Stomach smooth muscle (tissue), 2 donors: ENCODE results near the gene PLA2G4A.

Experiments used
- H3K27ac ChIP-seq: one replicate; pipeline ENCODE4 v1.7.0; 2013; ENCODE audit warnings: mild to moderate bottlenecking, low read length, inconsistent platforms
- H3K27me3 ChIP-seq, 2 donors: one replicate each; pipeline ENCODE4 v1.7.0; 2013; ENCODE audit warnings: low read length in 2 of 2; ENCODE audit not compliant: insufficient read depth in 2 of 2, control insufficient read depth in 1 of 2
- H3K36me3 ChIP-seq, 2 donors: one replicate each; pipeline ENCODE4 v1.7.0; 2013; ENCODE audit warnings: low read length in 2 of 2; ENCODE audit not compliant: control insufficient read depth in 2 of 2, insufficient read depth in 2 of 2
- H3K4me1 ChIP-seq: one replicate; pipeline ENCODE4 v1.7.0; 2013; ENCODE audit warnings: low read length; ENCODE audit not compliant: control insufficient read depth, insufficient read depth
- H3K4me3 ChIP-seq, 2 donors: one replicate each; pipeline ENCODE4 v1.7.0; 2013; ENCODE audit warnings: low read length in 2 of 2
- H3K9ac ChIP-seq, 2 donors: one replicate each; pipeline ENCODE4 v1.7.0; 2013; ENCODE audit warnings: low read length in 2 of 2, mild to moderate bottlenecking in 1 of 2
- H3K9me3 ChIP-seq, 2 donors: one replicate each; pipeline ENCODE4 v1.7.0; 2013; ENCODE audit warnings: low read length in 2 of 2; ENCODE audit not compliant: control insufficient read depth in 2 of 2
- donor health status: healthy.
- donor health status: Pancreatic carcinoma.

The PLA2G4A gene

DNA sequence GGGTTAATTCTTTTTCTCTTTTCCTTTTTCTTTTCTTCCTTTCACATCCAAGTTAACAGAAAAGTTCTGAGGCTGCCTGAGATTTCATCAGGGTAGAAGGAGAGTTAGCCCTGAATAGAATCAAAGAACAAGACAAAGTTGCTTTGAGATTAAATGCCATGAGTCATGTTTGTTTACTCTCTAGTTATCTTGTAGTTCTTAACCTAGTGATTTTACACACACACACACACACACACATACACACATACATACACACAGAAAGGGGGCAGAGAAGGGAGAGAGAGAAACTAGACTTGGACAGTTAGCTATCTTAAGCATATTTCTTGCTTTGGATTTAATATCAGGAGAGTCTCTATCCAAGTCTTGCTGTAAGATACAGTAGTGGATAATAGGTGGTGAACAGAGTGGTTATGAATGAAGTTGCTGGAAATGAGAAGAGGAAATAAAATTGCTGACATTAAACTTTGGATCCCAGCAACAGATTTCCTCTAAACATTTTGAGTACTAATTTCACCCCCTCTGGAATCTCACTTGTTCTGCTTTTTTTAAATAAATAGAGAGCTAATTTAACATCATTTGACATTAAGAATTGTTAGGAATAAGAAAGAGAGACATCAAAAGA, 19.9 kb downstream of the PLA2G4A start:
- Histone ChIP-seq H3K4me1 (no peaks in the 10 kb centered on the region), H3K9ac (no peak overlapping the region), H3K36me3 (peaks cover 2 to 4% of the 10 kb centered on the region in 2 donors), H3K4me3 (no peak overlapping the region), H3K27ac (no peak overlapping the region), H3K27me3 (no peaks in the 10 kb centered on the region), H3K9me3 (no peaks in the 10 kb centered on the region)

DNA sequence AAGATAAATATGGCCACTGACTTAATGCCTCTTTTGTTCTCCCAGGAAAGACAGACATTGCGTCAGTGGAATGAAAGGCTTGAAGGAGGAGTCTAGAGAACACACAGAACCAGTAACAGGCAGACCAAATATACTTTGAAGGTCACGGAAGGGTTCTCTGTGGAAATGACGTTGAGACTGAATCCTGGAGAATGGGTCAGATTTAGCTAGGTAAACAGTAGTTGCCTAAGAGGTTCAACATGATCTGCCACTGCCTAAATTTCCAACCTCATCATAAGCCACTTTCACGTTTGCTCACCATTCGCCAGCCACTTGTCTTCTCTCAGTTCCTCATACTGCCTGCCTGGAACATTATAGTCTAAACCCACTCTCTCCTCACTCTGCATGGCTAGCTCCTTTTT, 20.5 kb downstream of the PLA2G4A start:
- no peak overlapping the region for H3K4me3 ChIP-seq
- H3K27me3 ChIP-seq, result no peaks in the 10 kb centered on the region
- peaks cover 2 to 4% of the 10 kb centered on the region in 2 donors for H3K36me3 ChIP-seq
- H3K27ac ChIP-seq, result no peak overlapping the region
- no peaks in the 10 kb centered on the region for H3K4me1 ChIP-seq
- H3K9ac ChIP-seq, result no peak overlapping the region
- H3K9me3 ChIP-seq, result no peaks in the 10 kb centered on the region

DNA sequence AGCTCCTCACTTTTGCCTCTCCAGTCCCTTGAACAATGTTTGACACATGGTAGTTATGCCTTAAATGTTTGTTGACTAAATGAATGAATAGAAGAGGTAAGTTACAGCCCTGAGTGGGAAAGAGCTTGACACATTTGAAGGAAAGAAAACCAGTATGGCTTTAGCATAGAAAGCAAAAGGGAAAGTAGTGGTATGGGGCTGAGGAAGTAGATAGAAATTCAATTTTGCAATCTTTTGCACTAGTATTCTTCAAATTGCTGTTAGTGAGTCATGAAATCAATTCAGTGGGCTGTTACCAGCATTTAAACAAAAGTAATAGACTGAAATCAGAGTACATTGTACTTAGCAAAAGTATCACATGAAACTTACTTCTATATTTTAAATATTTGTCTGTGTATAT, 21.1 kb downstream of the PLA2G4A start:
- no peaks in the 10 kb centered on the region for H3K4me1 ChIP-seq
- H3K9me3 ChIP-seq, result no peaks in the 10 kb centered on the region
- H3K4me3 ChIP-seq, result no peak overlapping the region
- H3K27ac ChIP-seq, result no peak overlapping the region
- H3K27me3 ChIP-seq, result no peaks in the 10 kb centered on the region
- peaks cover 2 to 4% of the 10 kb centered on the region in 2 donors for H3K36me3 ChIP-seq
- no peak overlapping the region for H3K9ac ChIP-seq

DNA sequence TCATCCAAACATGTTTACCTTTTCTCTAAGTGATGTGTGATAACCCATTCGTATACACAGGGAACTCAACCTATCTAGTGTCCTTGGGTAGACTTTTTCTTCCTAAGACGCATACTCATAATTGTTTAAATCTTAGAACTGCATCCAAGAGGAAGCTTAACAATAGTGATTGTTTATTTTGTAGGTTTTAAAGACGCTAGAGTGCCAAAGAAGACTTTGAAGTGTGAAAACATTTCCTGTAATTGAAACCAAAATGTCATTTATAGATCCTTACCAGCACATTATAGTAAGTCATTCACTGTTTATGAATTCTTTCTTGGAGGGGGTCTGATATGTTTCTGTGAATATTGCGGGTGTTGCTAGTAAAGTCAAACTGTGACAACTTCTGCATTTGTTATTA, 25.4 kb downstream of the PLA2G4A start:
- Histone ChIP-seq H3K36me3 (peaks cover 6 to 9% of the 10 kb centered on the region in 2 donors), H3K27ac (no peak overlapping the region), H3K4me1 (no peaks in the 10 kb centered on the region), H3K9ac (no peak overlapping the region), H3K9me3 (no peaks in the 10 kb centered on the region), H3K4me3 (no peak overlapping the region), H3K27me3 (no peaks in the 10 kb centered on the region)

DNA sequence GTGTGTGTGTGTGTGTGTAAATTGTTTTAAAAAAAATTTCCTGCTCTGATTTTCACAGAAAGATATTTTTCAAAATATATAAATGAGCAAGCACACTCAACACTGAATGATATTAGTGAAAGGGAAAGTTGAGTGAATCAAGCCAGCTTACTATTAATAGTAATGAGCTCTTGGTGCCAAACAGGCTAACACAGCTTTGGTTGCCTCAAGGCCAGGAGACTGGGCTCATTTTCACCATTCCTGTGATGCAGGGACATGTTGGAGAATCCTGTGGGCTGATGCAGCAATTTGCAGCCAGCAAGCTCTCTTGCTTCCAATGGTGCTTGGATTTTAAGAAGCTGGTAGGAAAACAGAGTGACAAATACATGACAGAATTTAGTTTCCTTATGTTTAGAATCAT, 30.2 kb downstream of the PLA2G4A start:
- Histone ChIP-seq H3K9ac (no peak overlapping the region), H3K4me3 (no peak overlapping the region), H3K36me3 (peaks cover 4 to 5% of the 10 kb centered on the region in 2 donors), H3K9me3 (no peaks in the 10 kb centered on the region), H3K27me3 (no peaks in the 10 kb centered on the region), H3K27ac (no peak overlapping the region), H3K4me1 (no peaks in the 10 kb centered on the region)

DNA sequence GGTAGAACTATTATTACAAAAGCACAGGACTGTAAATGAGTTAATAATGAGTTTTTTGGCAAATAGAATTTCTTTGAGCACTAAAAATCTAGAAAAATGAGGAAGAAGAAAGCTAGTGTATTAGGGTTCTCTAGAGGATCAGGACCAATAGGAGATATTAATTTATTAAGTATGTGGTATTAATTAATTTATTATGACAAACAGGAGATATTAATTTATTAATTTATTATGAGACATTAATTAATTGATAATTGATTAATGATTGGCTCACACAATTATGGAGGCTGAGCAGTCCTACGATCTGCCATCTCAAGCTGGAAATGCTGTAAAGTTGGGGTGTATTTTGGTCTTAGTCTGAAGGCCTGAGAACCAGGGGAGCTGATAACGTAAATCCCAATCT, 31.2 kb downstream of the PLA2G4A start:
- Histone ChIP-seq H3K27me3 (no peaks in the 10 kb centered on the region), H3K27ac (no peak overlapping the region), H3K4me3 (no peak overlapping the region), H3K9me3 (no peaks in the 10 kb centered on the region), H3K36me3 (peaks cover 4 to 5% of the 10 kb centered on the region in 2 donors), H3K9ac (no peak overlapping the region), H3K4me1 (no peaks in the 10 kb centered on the region)

DNA sequence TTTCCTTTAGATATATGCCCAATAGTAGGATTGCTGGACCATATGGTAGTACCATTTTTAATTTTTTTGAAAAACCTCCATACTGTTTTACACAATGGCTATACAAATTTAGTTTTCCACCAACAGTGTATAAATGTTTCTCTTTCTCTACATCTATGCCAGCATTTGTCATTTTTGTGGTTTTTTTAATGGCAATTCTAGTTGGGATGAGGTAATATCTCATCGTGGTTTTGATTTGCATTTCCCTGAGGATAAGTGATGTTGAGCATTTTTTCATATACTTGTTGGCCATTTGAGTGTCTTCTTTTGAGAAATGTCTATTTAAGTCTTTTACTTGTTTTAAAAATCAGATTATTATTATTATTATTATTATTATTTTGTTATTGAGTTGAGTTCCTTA, 35.5 kb downstream of the PLA2G4A start:
- Histone ChIP-seq H3K4me3 (no peak overlapping the region), H3K36me3 (no peaks in the 10 kb centered on the region), H3K9me3 (no peaks in the 10 kb centered on the region), H3K9ac (no peak overlapping the region), H3K4me1 (no peaks in the 10 kb centered on the region), H3K27me3 (no peaks in the 10 kb centered on the region), H3K27ac (no peak overlapping the region)

DNA sequence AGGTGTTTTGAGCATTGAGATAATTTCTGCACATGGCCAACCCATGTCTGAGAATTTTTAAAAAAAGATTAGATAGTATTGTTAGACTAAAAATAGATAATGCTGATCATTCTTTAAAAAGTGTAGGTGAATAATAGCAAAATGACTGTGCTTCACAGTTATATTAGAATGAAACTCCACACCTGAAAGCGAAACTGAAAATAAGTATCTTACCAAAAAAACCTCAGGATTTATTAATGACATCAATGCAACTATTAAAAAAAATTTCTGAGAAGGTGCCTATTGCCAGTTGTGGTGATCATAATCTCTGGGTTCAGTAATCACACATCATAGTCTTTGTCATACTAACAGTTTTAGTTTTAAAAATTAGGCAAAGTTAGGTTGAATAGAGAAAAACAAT, 36.5 kb downstream of the PLA2G4A start:
- Histone ChIP-seq H3K36me3 (no peaks in the 10 kb centered on the region), H3K9ac (no peak overlapping the region), H3K27ac (no peak overlapping the region), H3K9me3 (no peaks in the 10 kb centered on the region), H3K27me3 (no peaks in the 10 kb centered on the region), H3K4me3 (no peak overlapping the region), H3K4me1 (no peaks in the 10 kb centered on the region)

DNA sequence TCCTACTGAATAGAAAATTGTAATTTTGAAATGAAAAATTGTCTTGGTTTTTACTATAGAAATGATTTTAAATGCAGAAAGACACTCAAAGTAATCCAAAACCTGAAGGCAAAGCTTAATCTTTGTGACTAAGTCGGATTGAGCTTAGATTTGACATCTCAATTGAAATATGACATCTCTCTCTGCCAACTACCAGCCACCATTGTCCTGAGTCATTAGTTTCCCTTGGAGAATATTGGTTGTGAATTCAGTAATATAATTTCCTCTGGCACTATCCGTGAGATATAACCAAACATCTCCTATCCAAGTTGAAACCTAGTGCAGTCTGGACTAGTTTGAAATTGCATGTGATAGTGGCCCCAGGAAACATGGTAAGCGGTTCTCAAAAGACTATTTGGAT, 37.1 kb downstream of the PLA2G4A start:
- no peaks in the 10 kb centered on the region for H3K36me3 ChIP-seq
- H3K9me3 ChIP-seq, result no peaks in the 10 kb centered on the region
- no peaks in the 10 kb centered on the region for H3K27me3 ChIP-seq
- H3K4me1 ChIP-seq, result no peaks in the 10 kb centered on the region
- H3K27ac ChIP-seq, result no peak overlapping the region
- H3K4me3 ChIP-seq, result no peak overlapping the region
- no peak overlapping the region for H3K9ac ChIP-seq

DNA sequence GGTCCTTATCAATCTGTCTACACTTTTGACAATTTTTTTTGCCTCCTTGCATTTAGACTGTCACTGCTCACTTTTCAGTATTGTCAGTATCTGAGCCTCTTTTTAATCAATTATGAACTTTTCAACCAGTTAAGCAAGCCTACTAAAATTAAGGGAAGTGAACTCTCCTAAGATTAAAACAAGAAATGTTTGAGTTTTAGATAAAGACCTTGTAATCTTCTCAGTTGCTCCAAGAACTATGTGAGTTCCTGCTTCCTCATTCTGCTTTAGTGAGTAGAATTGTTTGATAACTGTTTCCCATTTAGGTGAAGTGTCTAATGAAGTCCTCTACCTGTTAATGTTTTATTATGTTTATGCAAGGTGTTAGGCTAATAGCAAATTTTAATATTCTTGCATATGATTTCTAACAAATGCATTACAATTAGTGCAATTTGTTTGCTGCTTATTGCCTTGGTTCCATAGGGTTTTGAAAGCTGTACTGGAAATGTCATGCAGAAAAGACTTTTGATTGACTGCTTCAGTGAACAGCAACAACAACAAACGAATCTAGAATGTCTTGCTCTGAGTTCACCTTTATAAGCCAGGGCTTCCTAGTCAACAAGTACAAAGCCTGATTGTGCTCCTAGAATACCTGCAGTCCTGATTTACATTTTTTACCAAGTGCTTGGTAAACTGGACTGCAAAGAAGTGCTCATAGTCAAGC, 40.9 kb downstream of the PLA2G4A start:
- no peak overlapping the region for H3K27ac ChIP-seq
- no peak overlapping the region for H3K4me3 ChIP-seq
- no peaks in the 10 kb centered on the region for H3K36me3 ChIP-seq
- H3K4me1 ChIP-seq, result no peaks in the 10 kb centered on the region
- no peaks in the 10 kb centered on the region for H3K27me3 ChIP-seq
- H3K9me3 ChIP-seq, result no peaks in the 10 kb centered on the region
- no peak overlapping the region for H3K9ac ChIP-seq

DNA sequence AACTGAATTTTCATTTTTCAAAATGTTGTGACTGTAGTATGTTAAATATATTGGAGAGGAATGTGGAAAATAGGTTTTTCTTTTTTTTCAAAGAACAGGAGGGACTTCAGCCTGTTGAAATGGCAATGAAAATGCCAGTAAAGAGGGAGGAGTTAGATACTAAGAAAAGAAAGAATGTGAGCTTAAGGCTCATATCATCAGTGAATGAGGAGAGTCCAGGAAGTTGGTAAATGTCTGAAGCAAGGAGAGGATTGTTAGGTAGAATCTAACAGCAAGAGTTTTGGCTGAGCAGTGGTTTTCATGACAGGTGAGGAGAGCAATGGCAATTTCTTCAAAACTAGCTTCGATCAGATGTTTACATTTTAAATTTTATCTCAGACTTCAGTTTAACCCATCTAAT, 43.0 kb downstream of the PLA2G4A start:
- Histone ChIP-seq H3K4me3 (no peak overlapping the region), H3K36me3 (no peaks in the 10 kb centered on the region), H3K9ac (no peak overlapping the region), H3K9me3 (no peaks in the 10 kb centered on the region), H3K4me1 (no peaks in the 10 kb centered on the region), H3K27ac (no peak overlapping the region), H3K27me3 (no peaks in the 10 kb centered on the region)
